Stimulated activated CD8-positive, alpha-beta memory T cell treated with anti-CD3 and anti-CD28 coated beads, Interleukin-15, amount 100 ng/mL, for 48 hours (primary cell): ENCODE measurements around the gene OMD.

Experiments used
- DNase-seq, 2 donors: peaks; one replicate each; pipeline ENCODE4 v3.0.0-alpha.2; 2020; ENCODE audit warnings: low read depth in 2 of 2

Gene OMD

DNA sequence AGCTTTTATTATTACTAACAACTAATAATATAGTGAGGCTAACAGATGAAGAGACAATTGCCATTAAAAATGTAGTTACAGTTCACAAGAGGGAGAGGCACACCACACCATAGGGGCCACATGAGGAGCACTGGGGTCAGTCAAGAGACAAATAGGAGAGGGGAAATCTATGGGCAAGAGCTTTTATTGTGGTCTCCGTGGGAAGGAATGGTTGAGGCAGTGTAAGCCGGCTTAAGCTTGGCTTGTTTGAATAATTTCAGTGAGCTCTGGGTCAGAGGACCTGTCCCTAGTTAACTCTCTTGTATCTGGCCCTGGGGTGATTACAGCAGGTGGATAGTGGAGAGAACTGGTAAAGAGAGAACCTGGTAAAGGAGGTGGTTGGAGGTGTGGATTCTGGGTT is 55.2 kb downstream of the OMD start:
- DNase-seq = no peak
